B cell (primary cell): ENCODE results near the gene MORN4. TPM values are rescaled to one million over a fixed set of nuclear protein-coding genes. Genes with fewer than 3 reads are reported as not detected.

Experiments used
- ATAC-seq: fragments of 200-7000 bp; cut with Tn5 transposase; one replicate; pipeline ENCODE4 v1.10.0; 2021; ENCODE audit warnings: low read depth, mild to moderate bottlenecking, moderate number of reproducible peaks, moderate library complexity
- CTCF ChIA-PET: fragments of 350-600 bp; sonication (Branson Sonifier 250); formaldehyde crosslinking; loops from one replicate; lab custom pipeline; 2021; ENCODE audit warnings: antibody characterized with exemption, inconsistent platforms; lab: Charles Lee
- POLR2A ChIA-PET: fragments of 350-600 bp; sonication (Branson Sonifier 250); formaldehyde crosslinking; loops from one replicate; lab custom pipeline; 2021; ENCODE audit warnings: antibody characterized with exemption; lab: Charles Lee
- DNase-seq: peaks from one replicate; pipeline ENCODE4 v3.0.0; 2013
- H2AFZ ChIP-seq: 2 replicates; pipeline ENCODE4 v1.6.1; 2012; ENCODE audit warnings: mild to moderate bottlenecking, low read depth, low read length; ENCODE audit not compliant: insufficient read depth, poor library complexity, severe bottlenecking
- H3K27ac ChIP-seq, 2 donors: 1 replicate in 1 of 2; 2 replicates in 1 of 2; pipeline ENCODE4 v1.5.1; 2012 to 2013; ENCODE audit warnings: low read length in 2 of 2, mild to moderate bottlenecking in 2 of 2, moderate library complexity in 1 of 2
- H3K27me3 ChIP-seq, 4 experiments: fragments of 200-600 bp in 1 of 4; sonication (generic) in 1 of 4; replicated peaks in 1 of 4; 1 replicate in 2 of 4; 2 replicates in 2 of 4; pipeline versions ENCODE4 v1.6.1 to v1.7.0; 2013 to 2016; ENCODE audit warnings: low read length in 3 of 4, mild to moderate bottlenecking in 2 of 4, mixed read lengths in 1 of 4, moderate library complexity in 1 of 4; ENCODE audit not compliant: insufficient read depth in 4 of 4, control insufficient read depth in 3 of 4; ENCODE audit errors: control extremely low read depth in 1 of 4
- H3K36me3 ChIP-seq, 2 experiments: replicated peaks in 1 of 2; 1 replicate in 1 of 2; 2 replicates in 1 of 2; pipeline versions ENCODE4 v1.6.1 to v1.7.1; 2013; ENCODE audit warnings: low read length in 1 of 2; ENCODE audit not compliant: insufficient read depth in 2 of 2, control insufficient read depth in 1 of 2; ENCODE audit errors: control extremely low read depth in 1 of 2, extremely low read depth in 1 of 2
- H3K4me1 ChIP-seq, 2 donors: fragments of 200-600 bp in 1 of 2; sonication (generic) in 1 of 2; 1 replicate in 1 of 2; 2 replicates in 1 of 2; pipeline versions ENCODE4 v1.5.1 to v1.6.1; 2013 to 2017; ENCODE audit warnings: low read length in 2 of 2; ENCODE audit not compliant: control insufficient read depth in 2 of 2, insufficient read depth in 2 of 2
- H3K4me2 ChIP-seq: replicated peaks from 2 replicates; pipeline ENCODE3; 2012; ENCODE audit warnings: mild to moderate bottlenecking, low read depth, low read length; ENCODE audit not compliant: poor library complexity, severe bottlenecking
- H3K4me3 ChIP-seq, 5 experiments: fragments of 200-600 bp in 1 of 5; sonication (generic) in 1 of 5; 1 replicate in 3 of 5; 2 replicates in 2 of 5; pipeline versions ENCODE4 v1.5.1 to v1.7.0; 2011 to 2016; ENCODE audit warnings: low read length in 4 of 5, mild to moderate bottlenecking in 4 of 5, low read depth in 2 of 5, control low read depth in 1 of 5, moderate library complexity in 1 of 5; ENCODE audit not compliant: insufficient read depth in 1 of 5; ENCODE audit errors: control extremely low read depth in 1 of 5, extremely low read depth in 1 of 5
- H3K79me2 ChIP-seq: fragments of 200-600 bp; sonication (generic); one replicate; pipeline ENCODE4 v1.6.0; 2016; ENCODE audit warnings: low read length; ENCODE audit not compliant: control insufficient read depth, insufficient read depth
- H3K9ac ChIP-seq: fragments of 200-600 bp; sonication (generic); 2 replicates; pipeline ENCODE4 v1.6.1; 2017; ENCODE audit warnings: mild to moderate bottlenecking, low read length, moderate library complexity
- H3K9me3 ChIP-seq, 3 donors: one replicate each; pipeline versions ENCODE4 v1.6.1 to v1.7.1; 2013; ENCODE audit warnings: low read length in 2 of 3; ENCODE audit not compliant: control insufficient read depth in 2 of 3, insufficient read depth in 1 of 3; ENCODE audit errors: control extremely low read depth in 1 of 3
- H4K20me1 ChIP-seq: 2 replicates; pipeline ENCODE4 v1.6.0; 2012; ENCODE audit warnings: mild to moderate bottlenecking, low read length; ENCODE audit not compliant: insufficient read depth, control insufficient read depth, poor library complexity, severe bottlenecking
- H3K27ac Mint-ChIP-seq: one replicate; pipeline ENCODE4 v1.8.0; 2021; ENCODE audit warnings: mixed read lengths
- H3K27me3 Mint-ChIP-seq: one replicate; pipeline ENCODE4 v1.8.0; 2021; ENCODE audit warnings: mixed read lengths
- H3K4me1 Mint-ChIP-seq: one replicate; pipeline ENCODE4 v1.8.0; 2021; ENCODE audit warnings: mixed read lengths
- H3K4me3 Mint-ChIP-seq: one replicate; pipeline ENCODE4 v1.8.0; 2021; ENCODE audit warnings: mixed read lengths
- H3K9me3 Mint-ChIP-seq: one replicate; pipeline ENCODE4 v1.8.0; 2022; ENCODE audit warnings: mixed read lengths; ENCODE audit not compliant: insufficient read depth
- EZH2 ChIP-seq: IDR thresholded peaks from 2 replicates; pipeline ENCODE4 v1.6.1; 2012; ENCODE audit warnings: borderline replicate concordance, low read depth, mild to moderate bottlenecking, moderate library complexity, low read length; ENCODE audit not compliant: insufficient read depth, poor library complexity, severe bottlenecking
- WGBS: methylation state at CpG from one replicate; pipeline ENCODE4 v1.1.5; 2013; ENCODE audit warnings: missing lambda C conversion rate; ENCODE audit not compliant: insufficient coverage; 5-methylcytosine and 5-hydroxymethylcytosine counted together
- intact Hi-C: fragments of 100-400 bp; cut with micrococcal nuclease; formaldehyde crosslinking; loops from one replicate; pipeline ENCODE4 v1.10.0; 2022
- polyA plus RNA-seq: library from polyadenylated mRNA; depleted of rRNA; stranded (reverse); fragments of >200 nt; gene quantifications from 2 replicates; pipeline ENCODE4 v1.2.3, GENCODE V29; 2012
- total RNA-seq, 2 donors: library from RNA; stranded (reverse); fragments of 120-200 nt in 1 of 2; gene quantifications; 1 replicate in 1 of 2; 2 replicates in 1 of 2; pipeline versions ENCODE4 v1.2.3 to v1.2.4, GENCODE V29; 2013 to 2022
- TF ChIP-seq, protein P1 (sequence below): fragments of 200-600 bp; IDR thresholded peaks from one replicate; pipeline ENCODE4 v1.8.0; 2022; ENCODE audit warnings: antibody characterized with exemption, mild to moderate bottlenecking

Gene MORN4
- total and polyA plus RNA-seq, 2 donors (not counting 1 experiment from before 2014, with no cell fraction given), result 1.5 to 2.8 TPM

- H4K20me1 ChIP-seq, result no peaks in the 10 kb centered on the region
- no peak overlapping the region for H2AFZ ChIP-seq
- no peaks in the 10 kb centered on the region for H3K79me2 ChIP-seq
- peaks cover 3% of the 10 kb centered on the region for H3K27me3 Mint-ChIP-seq
- H3K9ac ChIP-seq, result no peak overlapping the region
- TF ChIP-seq, protein P1, sequence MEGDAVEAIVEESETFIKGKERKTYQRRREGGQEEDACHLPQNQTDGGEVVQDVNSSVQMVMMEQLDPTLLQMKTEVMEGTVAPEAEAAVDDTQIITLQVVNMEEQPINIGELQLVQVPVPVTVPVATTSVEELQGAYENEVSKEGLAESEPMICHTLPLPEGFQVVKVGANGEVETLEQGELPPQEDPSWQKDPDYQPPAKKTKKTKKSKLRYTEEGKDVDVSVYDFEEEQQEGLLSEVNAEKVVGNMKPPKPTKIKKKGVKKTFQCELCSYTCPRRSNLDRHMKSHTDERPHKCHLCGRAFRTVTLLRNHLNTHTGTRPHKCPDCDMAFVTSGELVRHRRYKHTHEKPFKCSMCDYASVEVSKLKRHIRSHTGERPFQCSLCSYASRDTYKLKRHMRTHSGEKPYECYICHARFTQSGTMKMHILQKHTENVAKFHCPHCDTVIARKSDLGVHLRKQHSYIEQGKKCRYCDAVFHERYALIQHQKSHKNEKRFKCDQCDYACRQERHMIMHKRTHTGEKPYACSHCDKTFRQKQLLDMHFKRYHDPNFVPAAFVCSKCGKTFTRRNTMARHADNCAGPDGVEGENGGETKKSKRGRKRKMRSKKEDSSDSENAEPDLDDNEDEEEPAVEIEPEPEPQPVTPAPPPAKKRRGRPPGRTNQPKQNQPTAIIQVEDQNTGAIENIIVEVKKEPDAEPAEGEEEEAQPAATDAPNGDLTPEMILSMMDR, result no peak
- TF ChIP-seq EZH2, result no peak
- 100% methylated on average over 2 of the region's 5 CpGs for WGBS
- no peaks in the 10 kb centered on the region for H3K4me1 ChIP-seq
- no peaks in the 10 kb centered on the region for H3K27me3 ChIP-seq
- H3K9me3 ChIP-seq, result no peaks in the 10 kb centered on the region
- CTCF ChIA-PET, result interaction anchor here (1.3 kb wide), 1 partner anchor 18 kb away, joined by 3 read pairs; the partner anchor contains the start of gene ANKRD2
- H3K9me3 Mint-ChIP-seq, result no peaks in the 10 kb centered on the region
- H3K4me2 ChIP-seq, result no peak overlapping the region
- no peak overlapping the region for H3K4me3 Mint-ChIP-seq
- no peak overlapping the region for H3K27ac ChIP-seq
- intact Hi-C loops, result no loop called here
- H3K27ac Mint-ChIP-seq, result no peak overlapping the region
- no peaks in the 10 kb centered on the region for H3K4me1 Mint-ChIP-seq
- no peak overlapping the region for H3K4me3 ChIP-seq
- ATAC-seq (no peak), DNase-seq (no peak)
- H3K36me3 ChIP-seq, result no peaks in the 10 kb centered on the region
- POLR2A ChIA-PET, result interaction anchor here (0.6 kb wide), 1 partner anchor 180 kb away, joined by 4 read pairs; no protein-coding TSS in a partner anchor
Measured at GRCh38 chr10:97590748-97591495, 42.4 kb downstream of the MORN4 start.

GRCh38 chr10:97590082-97590747 is 43.1 kb downstream of the MORN4 start:
- CTCF ChIA-PET, result interaction anchor here (1.3 kb wide), 1 partner anchor 18 kb away, joined by 3 read pairs; the partner anchor contains the start of gene ANKRD2
- TF ChIP-seq, protein P1, result no peak
- no peak for TF ChIP-seq EZH2
- H3K9ac ChIP-seq, result no peak overlapping the region
- no peaks in the 10 kb centered on the region for H3K9me3 Mint-ChIP-seq
- H3K4me2 ChIP-seq, result no peak overlapping the region
- no peaks in the 10 kb centered on the region for H3K9me3 ChIP-seq
- H3K4me1 Mint-ChIP-seq, result no peaks in the 10 kb centered on the region
- peaks cover 3% of the 10 kb centered on the region for H3K27me3 Mint-ChIP-seq
- POLR2A ChIA-PET, result no interaction called here
- H3K27me3 ChIP-seq, result no peaks in the 10 kb centered on the region
- no peak overlapping the region for H3K27ac Mint-ChIP-seq
- 92% methylated on average over 14 of the region's 15 CpGs for WGBS
- no peaks in the 10 kb centered on the region for H3K79me2 ChIP-seq
- no peak overlapping the region for H2AFZ ChIP-seq
- intact Hi-C loops, result no loop called here
- H3K27ac ChIP-seq, result no peak overlapping the region
- no peak overlapping the region for H3K4me3 ChIP-seq
- H3K36me3 ChIP-seq, result no peaks in the 10 kb centered on the region
- DNase-seq (no peak), ATAC-seq (no peak)
- H3K4me1 ChIP-seq, result no peaks in the 10 kb centered on the region
- no peak overlapping the region for H3K4me3 Mint-ChIP-seq
- no peaks in the 10 kb centered on the region for H4K20me1 ChIP-seq
